Adipocyte (in vitro differentiated cells): ENCODE results near the gene AZU1.
"Not testable (repeated sequence)": the region's sequence is repeated elsewhere in the genome, so short reads cannot be mapped to it uniquely, and the experiment has no call there.

Source experiments
- DNase-seq: peaks from one replicate; pipeline ENCODE4 v3.0.0-alpha.2; 2015; ENCODE audit warnings: low read depth
- H3K27me3 ChIP-seq: replicated peaks from 2 replicates; pipeline ENCODE4 v1.7.0; 2013; ENCODE audit warnings: mild to moderate bottlenecking, low read length, moderate library complexity; ENCODE audit not compliant: control insufficient read depth, insufficient read depth
- H3K36me3 ChIP-seq: 2 replicates; pipeline ENCODE4 v1.7.0; 2013; ENCODE audit warnings: low read length, mild to moderate bottlenecking, moderate library complexity; ENCODE audit not compliant: control insufficient read depth, insufficient read depth, severe bottlenecking
- H3K4me1 ChIP-seq: 2 replicates; pipeline ENCODE4 v1.7.0; 2013; ENCODE audit warnings: mild to moderate bottlenecking, low read length, moderate library complexity; ENCODE audit not compliant: control insufficient read depth, insufficient read depth
- H3K4me3 ChIP-seq: 2 replicates; pipeline ENCODE4 v1.7.0; 2013; ENCODE audit warnings: mild to moderate bottlenecking, low read length, moderate library complexity
- H3K9ac ChIP-seq: 2 replicates; pipeline ENCODE4 v1.7.0; 2013; ENCODE audit warnings: mild to moderate bottlenecking, low read length, moderate library complexity
- H3K9me3 ChIP-seq: 2 replicates; pipeline ENCODE4 v1.7.0; 2013; ENCODE audit warnings: mild to moderate bottlenecking, low read length, moderate library complexity; ENCODE audit not compliant: control insufficient read depth

The AZU1 gene

GRCh38 chr19:813219-814151 is 14.2 kb upstream of the AZU1 start:
- no peaks in the 10 kb centered on the region for H3K4me1 ChIP-seq
- no peak overlapping the region for H3K4me3 ChIP-seq
- H3K36me3 ChIP-seq = peaks cover 38% of the 10 kb centered on the region
- no peaks in the 10 kb centered on the region for H3K27me3 ChIP-seq
- no peak overlapping the region for H3K9ac ChIP-seq
- H3K9me3 ChIP-seq = no peaks in the 10 kb centered on the region
- DNase-seq = no peak

DNA sequence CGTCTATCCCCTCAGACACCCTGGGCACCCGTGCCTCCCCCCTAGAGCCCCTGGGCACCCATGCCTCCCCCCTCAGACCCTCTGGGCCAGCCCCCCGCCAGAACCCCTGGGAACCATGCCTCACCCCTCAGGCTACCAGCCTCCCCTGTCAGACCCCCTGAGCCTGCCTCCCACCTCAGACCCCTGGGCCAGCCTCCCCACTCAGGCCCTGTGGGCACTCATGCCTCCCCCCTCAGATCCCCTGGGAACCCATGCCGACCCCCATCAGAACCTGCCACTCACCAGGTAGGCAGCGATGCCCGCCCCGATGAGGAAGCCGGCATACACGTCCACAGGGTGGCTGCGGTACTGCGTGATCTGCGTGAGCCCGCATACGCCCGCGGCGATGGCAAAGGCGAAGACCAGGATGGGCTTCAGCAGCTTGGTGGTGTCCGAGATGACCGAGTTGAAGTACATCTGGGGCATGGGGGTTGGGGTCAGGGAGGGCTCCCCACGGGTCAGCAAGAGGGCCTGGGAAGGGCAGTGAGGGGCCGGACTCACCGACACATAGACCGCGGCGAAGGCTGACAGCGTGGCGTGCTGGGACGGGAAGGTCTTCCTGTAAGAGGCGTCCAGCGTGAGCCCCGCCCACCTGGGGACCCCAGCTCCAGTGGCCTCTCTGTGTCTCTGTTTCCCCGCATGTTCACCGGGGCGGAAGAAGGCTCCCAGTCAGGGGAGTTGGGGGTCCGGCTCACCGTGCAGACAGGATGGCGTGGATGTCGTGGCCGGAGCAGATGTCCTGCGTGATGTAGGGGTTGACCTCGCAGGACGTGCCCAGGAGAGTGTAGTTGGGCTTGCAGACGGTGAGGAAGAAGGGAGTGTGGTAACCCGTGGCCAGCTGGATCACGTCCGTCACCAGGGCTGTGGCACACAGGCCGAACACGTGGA is 13.2 kb upstream of the AZU1 start:
- DNase-seq = no peak
- H3K4me3 ChIP-seq = no peak overlapping the region
- H3K9ac ChIP-seq = no peak overlapping the region
- no peaks in the 10 kb centered on the region for H3K4me1 ChIP-seq
- peaks cover 28% of the 10 kb centered on the region for H3K36me3 ChIP-seq
- no peaks in the 10 kb centered on the region for H3K27me3 ChIP-seq
- H3K9me3 ChIP-seq = no peaks in the 10 kb centered on the region

DNA sequence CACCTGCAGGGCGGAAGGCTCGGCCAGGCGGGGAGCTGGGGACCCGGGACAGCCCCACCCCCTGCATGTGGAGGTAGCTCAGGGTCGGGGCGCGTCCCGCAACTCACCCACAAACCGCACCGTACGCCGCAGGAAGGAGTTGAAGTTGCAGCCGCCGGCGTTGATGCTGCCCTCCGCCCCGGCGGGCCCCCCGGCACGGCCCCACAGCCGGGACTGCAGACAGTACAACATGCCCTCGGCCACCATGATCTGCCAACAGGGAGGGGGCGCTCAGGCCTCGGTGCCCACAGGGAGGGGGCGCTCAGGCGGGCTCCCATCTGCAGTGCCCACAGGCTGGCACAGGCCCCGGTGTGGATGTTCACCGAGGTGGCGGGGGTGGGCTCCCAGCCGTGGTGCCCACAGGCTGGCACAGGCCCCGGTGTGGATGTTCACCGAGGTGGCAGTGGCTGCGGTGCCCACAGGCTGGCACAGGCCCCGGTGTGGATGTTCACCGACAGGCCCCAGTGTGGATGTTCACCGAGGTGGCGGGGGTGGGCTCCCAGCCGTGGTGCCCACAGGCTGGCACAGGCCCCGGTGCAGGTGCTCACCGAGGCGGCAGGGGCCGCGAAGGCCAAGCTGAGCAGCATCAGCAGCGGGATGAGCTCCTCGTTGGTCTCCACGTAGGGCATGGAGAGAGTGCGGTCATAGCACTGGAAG is 12.4 kb upstream of the AZU1 start:
- H3K4me1 ChIP-seq = no peaks in the 10 kb centered on the region

GRCh38 chr19:815775-816499 is 11.7 kb upstream of the AZU1 start:
- Histone ChIP-seq H3K36me3 (peaks cover 13% of the 10 kb centered on the region), H3K27me3 (no peaks in the 10 kb centered on the region), H3K4me3 (no peak overlapping the region), H3K4me1 (no peaks in the 10 kb centered on the region), H3K9ac (no peak overlapping the region), H3K9me3 (no peaks in the 10 kb centered on the region)
- no peak for DNase-seq

More for the DNA sequence above, 12.4 kb upstream of the AZU1 start:
- Histone ChIP-seq H3K9me3 (no peaks in the 10 kb centered on the region), H3K36me3 (peaks cover 20% of the 10 kb centered on the region), H3K9ac (no peak overlapping the region), H3K4me3 (no peak overlapping the region), H3K27me3 (no peaks in the 10 kb centered on the region)
- DNase-seq = no peak

DNA sequence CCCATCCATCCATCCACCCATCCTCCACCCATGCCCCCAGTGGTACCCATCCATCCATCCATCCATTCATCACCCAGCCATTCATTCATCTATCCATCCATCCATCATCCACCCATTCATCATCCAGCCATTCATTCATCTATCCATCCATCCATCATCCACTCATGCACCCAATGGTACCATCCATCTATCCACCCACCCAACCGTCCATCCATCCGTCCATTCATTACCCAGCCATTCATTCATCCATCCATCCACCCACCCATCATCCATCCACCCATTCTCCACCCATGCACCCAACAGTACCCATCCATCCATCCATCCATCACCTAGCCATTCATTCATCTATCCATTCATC is 11.2 kb upstream of the AZU1 start:
- no peak overlapping the region for H3K4me3 ChIP-seq
- H3K36me3 ChIP-seq = peaks cover 8% of the 10 kb centered on the region
- DNase-seq = no peak
- H3K9me3 ChIP-seq = no peaks in the 10 kb centered on the region
- no peaks in the 10 kb centered on the region for H3K4me1 ChIP-seq
- H3K9ac ChIP-seq = no peak overlapping the region
- no peaks in the 10 kb centered on the region for H3K27me3 ChIP-seq

DNA sequence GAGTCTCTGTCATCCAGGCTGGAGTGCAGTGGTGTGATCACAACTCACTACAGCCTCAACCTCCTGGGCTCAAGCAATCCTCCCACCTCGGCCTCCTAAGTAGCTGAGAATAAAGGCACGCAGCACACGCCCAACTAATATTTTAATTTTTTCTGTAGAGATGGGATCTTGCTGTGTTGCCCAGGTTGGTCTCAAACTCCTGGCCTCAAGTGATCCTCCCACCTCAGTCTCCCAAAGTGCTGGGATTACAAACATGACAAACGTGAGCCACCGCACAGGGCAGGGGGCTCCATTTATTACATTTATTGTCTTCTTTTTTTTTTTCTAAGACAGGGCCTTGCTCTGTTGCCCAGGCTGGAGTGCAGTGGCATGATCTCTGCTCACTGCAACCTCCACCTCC is 7.4 kb upstream of the AZU1 start:
- H3K9me3 ChIP-seq, H3K4me3 ChIP-seq, DNase-seq, H3K36me3 ChIP-seq, H3K27me3 ChIP-seq, H3K4me1 ChIP-seq, H3K9ac ChIP-seq: not testable (repeated sequence)

- Histone ChIP-seq H3K4me3 (no peak overlapping the region), H3K36me3 (no peaks in the 10 kb centered on the region), H3K9me3 (no peaks in the 10 kb centered on the region), H3K4me1 (peaks cover 6% of the 10 kb centered on the region), H3K27me3 (no peaks in the 10 kb centered on the region), H3K9ac (no peak overlapping the region)
- DNase-seq = peak; percentile 36
Measured at GRCh38 chr19:821231-821824, 6.3 kb upstream of the AZU1 start.

GRCh38 chr19:821825-822503 is 5.7 kb upstream of the AZU1 start, which contains the start of gene PLPPR3:
TSS of gene PLPPR3 (minus strand) at chr19:821955. CDS start at chr19:821559, 396 bp downstream.
- Histone ChIP-seq H3K4me3 (no peak within 1 kb of the TSS), H3K9me3 (no peaks in the 10 kb centered on the region), H3K27me3 (no peaks in the 10 kb centered on the region), H3K4me1 (peaks cover 6% of the 10 kb centered on the region), H3K9ac (no peak within 1 kb of the TSS), H3K36me3 (no peaks in the 10 kb centered on the region)
- peak; percentile 36 for DNase-seq

GRCh38 chr19:823565-824121 is 4.0 kb upstream of the AZU1 start:
- H3K36me3 ChIP-seq = no peaks in the 10 kb centered on the region
- H3K9me3 ChIP-seq = no peaks in the 10 kb centered on the region
- peaks cover 7% of the 10 kb centered on the region for H3K27me3 ChIP-seq
- no peak for DNase-seq
- H3K4me1 ChIP-seq = peaks cover 6% of the 10 kb centered on the region
- no peak overlapping the region for H3K4me3 ChIP-seq
- no peak overlapping the region for H3K9ac ChIP-seq

DNA sequence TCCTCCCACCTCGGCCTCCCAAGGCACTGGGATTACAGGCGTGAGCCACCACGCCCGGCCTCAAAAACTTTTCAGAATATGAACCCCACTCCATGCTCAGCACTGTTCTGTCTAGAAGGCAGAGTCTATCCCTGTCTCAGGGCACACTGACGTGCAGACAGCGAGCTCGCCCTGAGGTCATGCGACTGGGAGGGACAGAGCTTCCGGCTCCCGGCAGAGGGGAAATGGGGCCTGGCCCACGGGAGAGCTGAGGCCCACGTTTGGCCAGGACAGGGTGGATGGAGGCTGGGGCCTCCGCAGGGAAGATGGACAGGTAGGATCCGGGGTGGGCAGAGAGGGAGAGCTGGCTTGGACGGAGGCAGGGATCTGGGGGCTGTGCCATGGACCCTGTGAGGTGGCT is 2.8 kb upstream of the AZU1 start:
- Histone ChIP-seq H3K9ac (no peak overlapping the region), H3K4me3 (no peak overlapping the region), H3K27me3 (peaks cover 7% of the 10 kb centered on the region), H3K36me3 (no peaks in the 10 kb centered on the region), H3K4me1 (peaks cover 6% of the 10 kb centered on the region), H3K9me3 (no peaks in the 10 kb centered on the region)
- DNase-seq = no peak
